SU-DHL-6 (cell line): ENCODE results near the gene ZFYVE27.

Source experiments
- H2AFZ ChIP-seq: fragments of 200-600 bp; sonication (generic); 2 replicates; pipeline ENCODE4 v1.6.1; 2014; ENCODE audit warnings: low read depth, mild to moderate bottlenecking, moderate library complexity, mixed read lengths, antibody characterized with exemption, low read length; ENCODE audit not compliant: severe bottlenecking
- H3F3A ChIP-seq: fragments of 200-600 bp; shearing (Covaris generic); 2 replicates; pipeline ENCODE4 v1.6.0; 2016; ENCODE audit warnings: antibody characterized with exemption, mild to moderate bottlenecking; ENCODE audit not compliant: insufficient read depth
- H3K27ac ChIP-seq: fragments of 200-600 bp; sonication (generic); 2 replicates; pipeline ENCODE4 v1.5.1; 2016; ENCODE audit warnings: low read depth, mild to moderate bottlenecking, low read length, moderate library complexity, mixed read lengths
- H3K27me3 ChIP-seq: fragments of 200-600 bp; sonication (generic), shearing (Covaris generic); 2 replicates; pipeline ENCODE4 v1.6.0; 2014; ENCODE audit warnings: mild to moderate bottlenecking, low read length
- H3K36me3 ChIP-seq: fragments of 200-600 bp; sonication (generic); 2 replicates; pipeline ENCODE4 v1.6.1; 2014; ENCODE audit warnings: mild to moderate bottlenecking, low read length, mixed read lengths
- H3K4me2 ChIP-seq: fragments of 300-600, 200-600 bp; shearing (Covaris generic), sonication (generic); 2 replicates; pipeline ENCODE4 v1.6.0; 2014; ENCODE audit warnings: low read length, low read depth, mild to moderate bottlenecking; ENCODE audit not compliant: poor library complexity, severe bottlenecking
- H3K4me3 ChIP-seq: fragments of 200-600 bp; sonication (generic); 2 replicates; pipeline ENCODE4 v1.5.1; 2014; ENCODE audit warnings: antibody characterized with exemption, low read length, mild to moderate bottlenecking, mixed read lengths; ENCODE audit not compliant: insufficient read depth, poor library complexity, severe bottlenecking
- H3K79me2 ChIP-seq: fragments of 200-600 bp; sonication (generic); 2 replicates; pipeline ENCODE4 v1.6.1; 2014; ENCODE audit warnings: mild to moderate bottlenecking, low read length, moderate library complexity; ENCODE audit not compliant: insufficient read depth
- H3K9ac ChIP-seq: fragments of 200-600 bp; sonication (generic); 2 replicates; pipeline ENCODE4 v1.7.0; 2014; ENCODE audit warnings: mild to moderate bottlenecking, low read length
- H3K9me2 ChIP-seq: fragments of 200-600 bp; sonication (generic); replicated peaks from 2 replicates; pipeline ENCODE4 v1.6.1; 2014; ENCODE audit warnings: low read length; ENCODE audit not compliant: insufficient read depth
- H3K9me3 ChIP-seq: fragments of 200-600 bp; sonication (generic); 2 replicates; pipeline ENCODE4 v1.6.1; 2014; ENCODE audit warnings: low read length, mixed read lengths; ENCODE audit not compliant: insufficient read depth
- H4K20me1 ChIP-seq: fragments of 200-600 bp; sonication (generic); 2 replicates; pipeline ENCODE4 v1.6.1; 2014; ENCODE audit warnings: low read depth, mild to moderate bottlenecking, antibody characterized with exemption, low read length, moderate library complexity, mixed read lengths
- CTCF ChIP-seq: fragments of 200-600 bp; sonication (generic); IDR thresholded peaks from one replicate; pipeline ENCODE4 v1.5.1; 2017; ENCODE audit warnings: antibody characterized with exemption, mild to moderate bottlenecking, low read length, moderate library complexity; ENCODE audit not compliant: insufficient read depth, poor library complexity, severe bottlenecking
- EZH2phosphoT487 ChIP-seq: fragments of 200-600 bp; sonication (generic), shearing (Covaris generic); conservative IDR thresholded peaks from 2 replicates; pipeline ENCODE4 v1.6.1; 2018; ENCODE audit warnings: mild to moderate bottlenecking, antibody characterized with exemption, low read length, moderate library complexity, mixed read lengths

ZFYVE27 gene

GRCh38 chr10:97729014-97729413 is 7.9 kb upstream of the ZFYVE27 start:
- H3K4me3 ChIP-seq: no peak overlapping the region
- H3F3A ChIP-seq: no peaks in the 10 kb centered on the region
- no peaks in the 10 kb centered on the region for H3K9me3 ChIP-seq
- H2AFZ ChIP-seq: no peak overlapping the region
- no peak overlapping the region for H3K9ac ChIP-seq
- H3K27me3 ChIP-seq: no peaks in the 10 kb centered on the region
- H4K20me1 ChIP-seq: no peaks in the 10 kb centered on the region
- H3K27ac ChIP-seq: no peak overlapping the region
- no peaks in the 10 kb centered on the region for H3K36me3 ChIP-seq
- no peaks in the 10 kb centered on the region for H3K79me2 ChIP-seq
- no peaks in the 10 kb centered on the region for H3K9me2 ChIP-seq
- TF ChIP-seq CTCF (no peak), EZH2phosphoT487 (no peak)
- H3K4me2 ChIP-seq: no peak overlapping the region

GRCh38 chr10:97731346-97732051 is 5.4 kb upstream of the ZFYVE27 start:
- H2AFZ ChIP-seq: peak overlapping the region; percentile 39
- no peaks in the 10 kb centered on the region for H3K9me3 ChIP-seq
- H3K4me3 ChIP-seq: no peak overlapping the region
- TF ChIP-seq CTCF: peak; percentile 47
- no peak for TF ChIP-seq EZH2phosphoT487
- no peak overlapping the region for H3K4me2 ChIP-seq
- H3K27ac ChIP-seq: no peak overlapping the region
- H3K27me3 ChIP-seq: no peaks in the 10 kb centered on the region
- H3F3A ChIP-seq: no peaks in the 10 kb centered on the region
- no peaks in the 10 kb centered on the region for H3K79me2 ChIP-seq
- H3K36me3 ChIP-seq: no peaks in the 10 kb centered on the region
- H3K9ac ChIP-seq: no peak overlapping the region
- no peaks in the 10 kb centered on the region for H3K9me2 ChIP-seq
- no peaks in the 10 kb centered on the region for H4K20me1 ChIP-seq

- Histone ChIP-seq H3K4me2 (no peak overlapping the region), H3K79me2 (no peaks in the 10 kb centered on the region), H3K9me3 (no peaks in the 10 kb centered on the region), H2AFZ (no peak overlapping the region), H3F3A (no peaks in the 10 kb centered on the region), H3K27me3 (no peaks in the 10 kb centered on the region), H3K9me2 (no peaks in the 10 kb centered on the region), H3K36me3 (no peaks in the 10 kb centered on the region), H4K20me1 (no peaks in the 10 kb centered on the region), H3K9ac (no peak overlapping the region), H3K4me3 (no peak overlapping the region), H3K27ac (no peak overlapping the region)
- TF ChIP-seq EZH2phosphoT487 (no peak), CTCF (no peak)
These were observed 4.9 kb upstream of the ZFYVE27 start for GRCh38 chr10:97732052-97732359.
